ENCODE results near the gene TRIM14.

The TRIM14 gene

DNA sequence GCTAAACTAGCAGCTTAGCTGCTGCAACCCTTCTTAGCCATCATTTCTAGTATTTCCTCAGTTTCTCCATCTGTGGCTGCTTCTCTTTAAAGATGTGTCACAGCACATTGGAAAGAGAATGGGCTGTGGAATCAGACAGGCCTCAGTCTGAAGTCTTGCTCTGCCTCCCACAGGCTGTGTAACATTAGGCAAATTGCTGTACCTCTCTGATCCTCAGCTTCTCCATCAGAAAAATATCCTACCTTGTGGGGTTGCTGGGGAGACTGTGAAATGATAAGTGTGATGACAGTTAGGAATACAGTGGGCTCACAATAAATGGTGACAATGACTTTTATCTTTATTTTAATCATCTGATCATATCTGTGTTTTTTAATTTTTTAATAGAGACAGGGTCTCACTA, 17.5 kb upstream of the TRIM14 start:
- TF ChIP-seq EZH2phosphoT487 (conservative IDR thresholded peaks at IDR 0.05; ENCODE audit: low read length), result no peak
- TF ChIP-seq CTCF (IDR thresholded peaks at IDR 0.05; ENCODE audit: insufficient read depth, low read length, poor library complexity, severe bottlenecking), result no peak
- H3F3A ChIP-seq (ENCODE audit: insufficient read depth), result no peaks in the 10 kb centered on the region
- H3K4me2 ChIP-seq (ENCODE audit: low read depth, low read length, poor library complexity, severe bottlenecking), result no peak overlapping the region
- H3K9me2 ChIP-seq (replicated peaks; ENCODE audit: insufficient read depth, low read length), result no peaks in the 10 kb centered on the region
- no peaks in the 10 kb centered on the region for H3K9me3 ChIP-seq (ENCODE audit: insufficient read depth, low read length)
- H2AFZ ChIP-seq (ENCODE audit: low read depth, low read length, severe bottlenecking), result no peak overlapping the region
- no peaks in the 10 kb centered on the region for H3K36me3 ChIP-seq (ENCODE audit: low read length)
- no peaks in the 10 kb centered on the region for H3K79me2 ChIP-seq (ENCODE audit: insufficient read depth, low read length)
- H3K4me3 ChIP-seq (ENCODE audit: insufficient read depth, low read length, poor library complexity, severe bottlenecking), result no peak overlapping the region
- H3K27ac ChIP-seq (ENCODE audit: low read depth, low read length), result no peak overlapping the region
- no peaks in the 10 kb centered on the region for H3K27me3 ChIP-seq (ENCODE audit: low read length)
- H4K20me1 ChIP-seq (ENCODE audit: low read depth, low read length), result no peaks in the 10 kb centered on the region
- no peak overlapping the region for H3K9ac ChIP-seq (ENCODE audit: low read length)

GRCh38 chr9:98135938-98136337, 16.9 kb upstream of the TRIM14 start:
- Histone ChIP-seq H3K4me2 (ENCODE audit: low read depth, low read length, poor library complexity, severe bottlenecking) (no peak overlapping the region), H3K9ac (ENCODE audit: low read length) (no peak overlapping the region), H3K36me3 (ENCODE audit: low read length) (no peaks in the 10 kb centered on the region), H2AFZ (ENCODE audit: low read depth, low read length, severe bottlenecking) (no peak overlapping the region), H3K9me3 (ENCODE audit: insufficient read depth, low read length) (no peaks in the 10 kb centered on the region), H3K27me3 (ENCODE audit: low read length) (no peaks in the 10 kb centered on the region), H3K9me2 (replicated peaks; ENCODE audit: insufficient read depth, low read length) (no peaks in the 10 kb centered on the region), H3F3A (ENCODE audit: insufficient read depth) (no peaks in the 10 kb centered on the region), H3K79me2 (ENCODE audit: insufficient read depth, low read length) (no peaks in the 10 kb centered on the region), H3K27ac (ENCODE audit: low read depth, low read length) (no peak overlapping the region), H3K4me3 (ENCODE audit: insufficient read depth, low read length, poor library complexity, severe bottlenecking) (no peak overlapping the region), H4K20me1 (ENCODE audit: low read depth, low read length) (no peaks in the 10 kb centered on the region)
- no peak for TF ChIP-seq CTCF (IDR thresholded peaks at IDR 0.05; ENCODE audit: insufficient read depth, low read length, poor library complexity, severe bottlenecking)
- no peak for TF ChIP-seq EZH2phosphoT487 (conservative IDR thresholded peaks at IDR 0.05; ENCODE audit: low read length)

GRCh38 chr9:98135558-98135934, 16.5 kb upstream of the TRIM14 start:
- TF ChIP-seq CTCF (IDR thresholded peaks at IDR 0.05; ENCODE audit: insufficient read depth, low read length, poor library complexity, severe bottlenecking), result no peak
- no peak for TF ChIP-seq EZH2phosphoT487 (conservative IDR thresholded peaks at IDR 0.05; ENCODE audit: low read length)
- no peak overlapping the region for H3K27ac ChIP-seq (ENCODE audit: low read depth, low read length)
- no peak overlapping the region for H3K4me2 ChIP-seq (ENCODE audit: low read depth, low read length, poor library complexity, severe bottlenecking)

More at GRCh38 chr9:98135558-98135934, 16.5 kb upstream of the TRIM14 start:
- Histone ChIP-seq H3F3A (ENCODE audit: insufficient read depth) (no peaks in the 10 kb centered on the region), H3K27me3 (ENCODE audit: low read length) (no peaks in the 10 kb centered on the region), H3K4me3 (ENCODE audit: insufficient read depth, low read length, poor library complexity, severe bottlenecking) (no peak overlapping the region), H3K9me3 (ENCODE audit: insufficient read depth, low read length) (no peaks in the 10 kb centered on the region), H3K79me2 (ENCODE audit: insufficient read depth, low read length) (no peaks in the 10 kb centered on the region), H3K36me3 (ENCODE audit: low read length) (no peaks in the 10 kb centered on the region), H4K20me1 (ENCODE audit: low read depth, low read length) (no peaks in the 10 kb centered on the region), H3K9ac (ENCODE audit: low read length) (no peak overlapping the region), H2AFZ (ENCODE audit: low read depth, low read length, severe bottlenecking) (no peak overlapping the region), H3K9me2 (replicated peaks; ENCODE audit: insufficient read depth, low read length) (no peaks in the 10 kb centered on the region)

All from SU-DHL-6 (cell line).